HEK293 (cell line): Measurements from ENCODE around the gene CDC5L.

Experiments
- CTCF ChIA-PET: fragments of 350-600 bp; formaldehyde crosslinking; extraction: SDS; loops from one replicate; lab custom pipeline; 2021; ENCODE audit warnings: antibody characterized with exemption; lab: Yijun Ruan, JAX
- POLR2A ChIA-PET: fragments of 300-600 bp; formaldehyde crosslinking; extraction: SDS; loops from one replicate; lab custom pipeline; 2020; ENCODE audit warnings: antibody characterized with exemption, inconsistent platforms; lab: Yijun Ruan, JAX
- H3K27ac ChIP-seq: fragments of 200-500 bp; sonication (Bioruptor generic); 2 replicates; pipeline ENCODE4 v1.5.1; 2014; ENCODE audit warnings: low read depth, low read length, control low read depth, inconsistent platforms; ENCODE audit errors: extremely low read depth
- H3K36me3 ChIP-seq, 2 experiments: fragments of 200-500 bp in 1 of 2; sonication (Bioruptor generic) in 1 of 2; 1 replicate in 1 of 2; 2 replicates in 1 of 2; pipeline ENCODE4 v1.5.1; 2014 to 2017; ENCODE audit warnings: inconsistent platforms in 2 of 2, low read length in 2 of 2; ENCODE audit not compliant: control insufficient read depth in 2 of 2, insufficient read depth in 1 of 2
- H3K4me1 ChIP-seq: fragments of 200-500 bp; sonication (Bioruptor generic); 2 replicates; pipeline ENCODE4 v1.5.1; 2014; ENCODE audit warnings: mild to moderate bottlenecking, low read length, inconsistent platforms; ENCODE audit not compliant: control insufficient read depth, insufficient read depth
- H3K4me3 ChIP-seq: 2 replicates; pipeline ENCODE4 v1.5.1; 2011; ENCODE audit warnings: low read depth, mild to moderate bottlenecking, control low read depth, low read length, moderate library complexity
- H3K9me3 ChIP-seq: fragments of 200-500 bp; sonication (Bioruptor generic); 2 replicates; pipeline ENCODE4 v1.5.1; 2014; ENCODE audit warnings: low read depth, low read length, inconsistent platforms; ENCODE audit not compliant: control insufficient read depth, insufficient read depth
- MEIS1 ChIP-seq: sonication (generic); formaldehyde crosslinking; IDR thresholded peaks from 2 replicates; pipeline ENCODE4 v1.8.1; 2022; ENCODE audit warnings: missing genetic modification reagents, mild to moderate bottlenecking, borderline replicate concordance
- PRDM1 ChIP-seq: fragments of 450-650 bp; formaldehyde crosslinking; IDR thresholded peaks from 2 replicates; pipeline ENCODE4; 2016; ENCODE audit warnings: missing biosample characterization, missing genetic modification characterization
- ZBTB1 ChIP-seq: fragments of 450-650 bp; formaldehyde crosslinking; IDR thresholded peaks from 2 replicates; pipeline ENCODE4 v1.5.1; 2016; ENCODE audit warnings: missing biosample characterization, missing genetic modification characterization
- ZIC2 ChIP-seq: fragments of 450-650 bp; formaldehyde crosslinking; IDR thresholded peaks from 2 replicates; pipeline ENCODE4 v1.5.1; 2016; ENCODE audit warnings: missing biosample characterization, missing genetic modification characterization
- ZNF19 ChIP-seq: fragments of 450-650 bp; formaldehyde crosslinking; IDR thresholded peaks from 2 replicates; pipeline ENCODE4; 2016; ENCODE audit warnings: missing biosample characterization, missing genetic modification characterization, low read depth
- ZNF211 ChIP-seq: fragments of 450-650 bp; formaldehyde crosslinking; IDR thresholded peaks from 2 replicates; pipeline ENCODE4 v1.5.1; 2016; ENCODE audit warnings: low read depth, missing biosample characterization, missing genetic modification characterization
- ZNF248 ChIP-seq: fragments of 450-650 bp; formaldehyde crosslinking; IDR thresholded peaks from 2 replicates; pipeline ENCODE4 v1.5.1; 2017; ENCODE audit warnings: missing biosample characterization, missing genetic modification characterization
- ZNF341 ChIP-seq: fragments of 450-650 bp; formaldehyde crosslinking; IDR thresholded peaks from 2 replicates; pipeline ENCODE4; 2016; ENCODE audit warnings: low read depth, missing biosample characterization, missing genetic modification characterization
- ZNF473 ChIP-seq: fragments of 450-650 bp; formaldehyde crosslinking; IDR thresholded peaks from 2 replicates; pipeline ENCODE4 v1.5.1; 2017; ENCODE audit warnings: missing biosample characterization, missing genetic modification characterization
- ZNF518A ChIP-seq: fragments of 450-650 bp; formaldehyde crosslinking; conservative IDR thresholded peaks from 2 replicates; pipeline ENCODE4 v1.5.1; 2016; ENCODE audit warnings: low read depth, missing biosample characterization, missing genetic modification characterization
- ZNF626 ChIP-seq: fragments of 450-650 bp; sonication (Bioruptor Pico); formaldehyde crosslinking; IDR thresholded peaks from 2 replicates; pipeline ENCODE4 v1.5.1; 2018; ENCODE audit warnings: missing biosample characterization, missing genetic modification characterization, inconsistent platforms
- ZSCAN23 ChIP-seq: fragments of 450-650 bp; formaldehyde crosslinking; IDR thresholded peaks from 2 replicates; pipeline ENCODE4 v1.5.1; 2016; ENCODE audit warnings: missing biosample characterization, missing genetic modification characterization
- TF ChIP-seq, protein P1 (sequence below): fragments of 450-650 bp; formaldehyde crosslinking; IDR thresholded peaks from 2 replicates; pipeline ENCODE4 v1.5.1; 2017; ENCODE audit warnings: missing biosample characterization, missing genetic modification characterization
- TF ChIP-seq, protein P2 (sequence below): fragments of 450-650 bp; formaldehyde crosslinking; IDR thresholded peaks from 2 replicates; pipeline ENCODE4 v1.5.1; 2016; ENCODE audit warnings: missing biosample characterization, missing genetic modification characterization, low read depth

Gene CDC5L

GRCh38 chr6:44495036-44495901, 107.8 kb downstream of the CDC5L start:
- ChIA-PET CTCF (interaction anchor here (0.6 to 2.9 kb wide), 6 partner anchors 10 to 1232 kb away, joined by 3 to 17 read pairs (median 4); no protein-coding TSS in a partner anchor), POLR2A (no interaction called here)
- H3K36me3 ChIP-seq, result no peaks in the 10 kb centered on the region
- no peak overlapping the region for H3K4me3 ChIP-seq
- H3K27ac ChIP-seq, result no peak overlapping the region
- H3K9me3 ChIP-seq, result no peaks in the 10 kb centered on the region
- no peaks in the 10 kb centered on the region for H3K4me1 ChIP-seq
- TF ChIP-seq ZNF248 (tag by site-specific recombination) (no peak), ZNF341 (tag by site-specific recombination) (no peak), ZIC2 (tag by site-specific recombination) (no peak), ZSCAN23 (tag by site-specific recombination) (no peak), MEIS1 (CRISPR knock-in tag) (no peak)
- TF ChIP-seq, protein P1, sequence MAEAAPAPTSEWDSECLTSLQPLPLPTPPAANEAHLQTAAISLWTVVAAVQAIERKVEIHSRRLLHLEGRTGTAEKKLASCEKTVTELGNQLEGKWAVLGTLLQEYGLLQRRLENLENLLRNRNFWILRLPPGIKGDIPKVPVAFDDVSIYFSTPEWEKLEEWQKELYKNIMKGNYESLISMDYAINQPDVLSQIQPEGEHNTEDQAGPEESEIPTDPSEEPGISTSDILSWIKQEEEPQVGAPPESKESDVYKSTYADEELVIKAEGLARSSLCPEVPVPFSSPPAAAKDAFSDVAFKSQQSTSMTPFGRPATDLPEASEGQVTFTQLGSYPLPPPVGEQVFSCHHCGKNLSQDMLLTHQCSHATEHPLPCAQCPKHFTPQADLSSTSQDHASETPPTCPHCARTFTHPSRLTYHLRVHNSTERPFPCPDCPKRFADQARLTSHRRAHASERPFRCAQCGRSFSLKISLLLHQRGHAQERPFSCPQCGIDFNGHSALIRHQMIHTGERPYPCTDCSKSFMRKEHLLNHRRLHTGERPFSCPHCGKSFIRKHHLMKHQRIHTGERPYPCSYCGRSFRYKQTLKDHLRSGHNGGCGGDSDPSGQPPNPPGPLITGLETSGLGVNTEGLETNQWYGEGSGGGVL (tag by site-specific recombination), result no peak

- Histone ChIP-seq H3K4me1 (no peaks in the 10 kb centered on the region), H3K4me3 (no peak overlapping the region), H3K27ac (no peak overlapping the region), H3K9me3 (no peaks in the 10 kb centered on the region), H3K36me3 (no peaks in the 10 kb centered on the region)
- ChIA-PET CTCF (no interaction called here), POLR2A (no interaction called here)
- no peak for TF ChIP-seq ZNF211
- no peak for TF ChIP-seq PRDM1 (tag by site-specific recombination)
- no peak for TF ChIP-seq ZNF626 (tag by site-specific recombination)
- TF ChIP-seq ZNF473, result no peak
- TF ChIP-seq, protein P2, sequence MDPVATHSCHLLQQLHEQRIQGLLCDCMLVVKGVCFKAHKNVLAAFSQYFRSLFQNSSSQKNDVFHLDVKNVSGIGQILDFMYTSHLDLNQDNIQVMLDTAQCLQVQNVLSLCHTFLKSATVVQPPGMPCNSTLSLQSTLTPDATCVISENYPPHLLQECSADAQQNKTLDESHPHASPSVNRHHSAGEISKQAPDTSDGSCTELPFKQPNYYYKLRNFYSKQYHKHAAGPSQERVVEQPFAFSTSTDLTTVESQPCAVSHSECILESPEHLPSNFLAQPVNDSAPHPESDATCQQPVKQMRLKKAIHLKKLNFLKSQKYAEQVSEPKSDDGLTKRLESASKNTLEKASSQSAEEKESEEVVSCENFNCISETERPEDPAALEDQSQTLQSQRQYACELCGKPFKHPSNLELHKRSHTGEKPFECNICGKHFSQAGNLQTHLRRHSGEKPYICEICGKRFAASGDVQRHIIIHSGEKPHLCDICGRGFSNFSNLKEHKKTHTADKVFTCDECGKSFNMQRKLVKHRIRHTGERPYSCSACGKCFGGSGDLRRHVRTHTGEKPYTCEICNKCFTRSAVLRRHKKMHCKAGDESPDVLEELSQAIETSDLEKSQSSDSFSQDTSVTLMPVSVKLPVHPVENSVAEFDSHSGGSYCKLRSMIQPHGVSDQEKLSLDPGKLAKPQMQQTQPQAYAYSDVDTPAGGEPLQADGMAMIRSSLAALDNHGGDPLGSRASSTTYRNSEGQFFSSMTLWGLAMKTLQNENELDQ (tag by site-specific recombination), result no peak
- no peak for TF ChIP-seq ZNF19 (tag by site-specific recombination)
- no peak for TF ChIP-seq ZBTB1 (tag by site-specific recombination)
- TF ChIP-seq ZNF518A (tag by site-specific recombination), result no peak
Measured at GRCh38 chr6:44496665-44497369, 109.3 kb downstream of the CDC5L start.
